Activated B cell treated with CpG ODN at 0.5 μM for 24 hours (primary cell): ENCODE data around the gene BPGM. TPM values are rescaled to one million over a fixed set of nuclear protein-coding genes. Genes with fewer than 3 reads are reported as not detected.
"Not testable (repeated sequence)": the region's sequence is repeated elsewhere in the genome, so short reads cannot be mapped to it uniquely, and the experiment has no call there.

Experiments
- ATAC-seq: fragments of 200-7000 bp; cut with Tn5 transposase; one replicate; pipeline ENCODE4 v1.10.0; 2021; ENCODE audit warnings: low read depth, mild to moderate bottlenecking, moderate library complexity
- CTCF ChIA-PET: fragments of 350-600 bp; sonication (Branson Sonifier 250); formaldehyde crosslinking; loops from one replicate; lab custom pipeline; 2021; ENCODE audit warnings: antibody characterized with exemption; lab: Charles Lee
- POLR2A ChIA-PET: fragments of 350-600 bp; sonication (Branson Sonifier 250); formaldehyde crosslinking; loops from one replicate; lab custom pipeline; 2021; ENCODE audit warnings: antibody characterized with exemption; lab: Charles Lee
- DNase-seq: peaks from one replicate; pipeline ENCODE4 v3.0.0; 2022
- H3K27ac Mint-ChIP-seq: one replicate; pipeline ENCODE4 v1.8.0; 2020; ENCODE audit warnings: mixed read lengths
- H3K27me3 Mint-ChIP-seq: one replicate; pipeline ENCODE4 v1.8.0; 2021; ENCODE audit warnings: mixed read lengths
- H3K36me3 Mint-ChIP-seq: one replicate; pipeline ENCODE4 v1.8.0; 2021; ENCODE audit warnings: low read depth, mixed read lengths
- H3K4me1 Mint-ChIP-seq: one replicate; pipeline ENCODE4 v1.8.0; 2021; ENCODE audit warnings: mixed read lengths
- H3K4me3 Mint-ChIP-seq: one replicate; pipeline ENCODE4 v1.8.0; 2020; ENCODE audit warnings: mild to moderate bottlenecking, mixed read lengths
- H3K9me3 Mint-ChIP-seq: one replicate; pipeline ENCODE4 v1.8.0; 2020; ENCODE audit warnings: mixed read lengths
- CTCF ChIP-seq: fragments of 200-600 bp; IDR thresholded peaks from one replicate; pipeline ENCODE4 v1.8.0; 2022; ENCODE audit warnings: antibody characterized with exemption, mild to moderate bottlenecking
- intact Hi-C: fragments of 100-400 bp; cut with micrococcal nuclease; formaldehyde crosslinking; loops from one replicate; pipeline ENCODE4 v1.15.1; 2024
- total RNA-seq: library from RNA; stranded (reverse); gene quantifications from 2 replicates; pipeline ENCODE4 v1.2.3, GENCODE V29; 2022

BPGM gene
- total RNA-seq, 1 donor from 2014 or later, result 10.1 TPM

DNA sequence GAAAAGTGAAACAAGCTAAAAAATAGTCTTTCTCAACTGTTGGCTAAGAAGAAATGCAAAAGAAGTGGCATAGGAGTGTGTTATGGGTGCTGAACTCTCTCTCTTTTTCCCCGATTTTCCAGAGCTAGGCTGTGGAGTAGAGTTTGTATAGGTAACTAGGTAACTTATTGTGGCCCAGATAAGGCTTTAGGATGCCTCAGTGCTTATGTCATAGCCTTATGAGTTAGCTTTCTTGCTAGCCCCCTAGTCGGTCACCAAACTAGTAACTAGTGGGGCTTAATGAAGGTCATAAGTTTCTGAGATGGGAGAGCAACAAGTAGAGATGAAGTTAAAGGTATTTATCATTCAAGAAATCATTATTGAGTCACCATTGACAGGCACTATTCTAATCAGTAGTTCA lies 32.4 kb downstream of the BPGM start:
- Mint-ChIP-seq H3K9me3 (peaks cover 3% of the 10 kb centered on the region), H3K27ac (peak overlapping the region; percentile 16), H3K27me3 (no peaks in the 10 kb centered on the region), H3K4me1 (peaks cover 9% of the 10 kb centered on the region), H3K4me3 (no peak overlapping the region), H3K36me3 (peaks cover 30% of the 10 kb centered on the region)
- ATAC-seq, result no peak
- DNase-seq, result no peak
- no peak for TF ChIP-seq CTCF
- POLR2A ChIA-PET, result no interaction called here
- intact Hi-C loops, result no loop called here
- CTCF ChIA-PET, result no interaction called here

- H3K4me1 Mint-ChIP-seq, result no peaks in the 10 kb centered on the region
- no peak for DNase-seq
- no peak for TF ChIP-seq CTCF
- no peak overlapping the region for H3K27ac Mint-ChIP-seq
- ChIA-PET CTCF (interaction anchor here (0.7 to 1.6 kb wide), 2 partner anchors 37 to 395 kb away, joined by 3 read pairs; partner anchors contain the start of gene BPGM), POLR2A (no interaction called here)
- no peak for ATAC-seq
- no peaks in the 10 kb centered on the region for H3K9me3 Mint-ChIP-seq
- no peaks in the 10 kb centered on the region for H3K27me3 Mint-ChIP-seq
- peaks cover 17% of the 10 kb centered on the region for H3K36me3 Mint-ChIP-seq
- H3K4me3 Mint-ChIP-seq, result no peak overlapping the region
- intact Hi-C loops, result no loop called here
Observed at GRCh38 chr7:134684165-134684564, 37.5 kb downstream of the BPGM start.

DNA sequence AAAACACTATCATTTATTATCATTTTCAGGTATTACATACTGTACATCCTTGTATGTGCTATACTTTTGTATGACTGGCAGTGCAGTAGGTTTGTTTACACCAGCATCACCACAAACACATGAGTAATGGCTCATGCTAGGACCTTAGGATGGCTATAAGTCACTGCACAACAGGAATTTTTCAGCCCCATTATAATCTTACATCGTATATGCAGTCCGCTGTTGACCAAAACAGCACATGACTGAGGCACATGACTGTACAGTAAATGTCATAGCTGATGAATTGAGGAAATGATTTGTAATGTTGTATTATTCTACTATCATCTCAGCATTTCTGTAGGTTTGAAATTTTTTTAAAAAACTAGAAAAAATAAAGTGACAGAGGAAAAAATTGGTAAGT lies 38.6 kb downstream of the BPGM start:
- H3K36me3 Mint-ChIP-seq, result peaks cover 6% of the 10 kb centered on the region

DNA sequence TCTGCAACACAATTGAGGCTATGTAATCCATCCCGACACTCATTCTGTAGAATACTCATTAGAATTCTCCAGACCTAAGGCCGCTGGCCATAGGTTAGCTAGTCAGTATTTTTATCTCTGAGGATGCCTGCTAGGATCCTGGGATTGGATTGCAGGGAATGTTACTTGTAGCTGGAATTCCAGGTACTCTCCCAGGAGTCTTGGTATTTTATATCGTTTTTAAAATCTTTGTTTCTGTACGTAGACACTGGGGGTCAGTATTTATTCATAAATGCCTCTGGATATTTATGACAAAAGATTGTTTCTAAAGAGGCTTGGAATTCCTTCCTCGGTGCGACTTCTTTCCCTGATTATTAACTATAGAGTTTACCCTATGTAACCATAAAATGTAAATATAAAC lies 40.1 kb downstream of the BPGM start:
- Mint-ChIP-seq H3K36me3 (no peaks in the 10 kb centered on the region), H3K4me1 (no peaks in the 10 kb centered on the region), H3K27ac (no peak overlapping the region), H3K4me3 (no peak overlapping the region), H3K27me3 (peaks cover 4% of the 10 kb centered on the region), H3K9me3 (no peaks in the 10 kb centered on the region)
- ChIA-PET POLR2A (no interaction called here), CTCF (no interaction called here)
- TF ChIP-seq CTCF, result no peak
- intact Hi-C loops, result loop anchor here (1.0 kb wide), 1 partner anchor 268 kb away; no protein-coding TSS in a partner anchor
- no peak for DNase-seq
- ATAC-seq, result no peak

More for the DNA sequence above, 38.6 kb downstream of the BPGM start:
- TF ChIP-seq CTCF, result no peak
- Mint-ChIP-seq H3K4me1 (no peaks in the 10 kb centered on the region), H3K4me3 (no peak overlapping the region), H3K27me3 (no peaks in the 10 kb centered on the region), H3K27ac (no peak overlapping the region), H3K9me3 (no peaks in the 10 kb centered on the region)
- POLR2A ChIA-PET, result no interaction called here
- ATAC-seq (no peak), DNase-seq (no peak)
- CTCF ChIA-PET, result interaction anchor here (1.6 kb wide), 1 partner anchor 38 kb away, joined by 3 read pairs; the partner anchor contains the start of gene BPGM
- intact Hi-C loops, result no loop called here

DNA sequence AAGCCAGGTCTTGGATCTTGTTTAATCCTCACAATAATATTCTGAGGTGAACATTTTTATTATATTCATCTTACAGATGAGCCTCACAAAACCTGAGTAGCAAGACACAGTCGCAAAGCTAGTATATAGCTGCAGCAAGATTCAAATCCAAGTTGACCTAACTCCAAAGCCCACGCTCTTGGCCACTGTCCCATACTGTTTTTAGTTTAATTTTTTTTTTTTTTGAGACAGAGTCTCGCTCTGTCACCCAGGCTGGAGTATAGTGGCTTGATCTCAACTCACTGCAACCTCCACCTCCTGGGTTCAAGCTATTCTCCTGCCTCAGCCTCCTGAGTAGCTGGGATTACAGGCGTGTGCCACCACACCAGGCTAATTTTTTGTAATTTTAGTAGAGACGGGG lies 42.9 kb downstream of the BPGM start:
- H3K27me3 Mint-ChIP-seq, result not testable (repeated sequence)

GRCh38 chr7:134690016-134690415 lies 43.4 kb downstream of the BPGM start:
- intact Hi-C loops, result no loop called here
- Mint-ChIP-seq H3K9me3 (no peaks in the 10 kb centered on the region), H3K4me1 (no peaks in the 10 kb centered on the region), H3K4me3 (no peak overlapping the region), H3K36me3 (no peaks in the 10 kb centered on the region), H3K27me3 (peaks cover 8% of the 10 kb centered on the region), H3K27ac (no peak overlapping the region)
- no peak for ATAC-seq
- no peak for TF ChIP-seq CTCF
- CTCF ChIA-PET, result interaction anchor here (0.9 to 1.8 kb wide), 3 partner anchors 56 to 646 kb away, joined by 3 to 4 read pairs (median 3); no protein-coding TSS in a partner anchor
- POLR2A ChIA-PET, result no interaction called here
- no peak for DNase-seq

More for the DNA sequence above, 42.9 kb downstream of the BPGM start:
- CTCF ChIA-PET, result interaction anchor here (1.2 to 1.8 kb wide), 3 partner anchors 56 to 646 kb away, joined by 3 to 4 read pairs (median 3); no protein-coding TSS in a partner anchor
- ATAC-seq, intact Hi-C loops, H3K36me3 Mint-ChIP-seq, POLR2A ChIA-PET, H3K27ac Mint-ChIP-seq, H3K4me3 Mint-ChIP-seq, H3K4me1 Mint-ChIP-seq, H3K9me3 Mint-ChIP-seq, DNase-seq: not testable (repeated sequence)
